HUES64 (cell line): Measurements from ENCODE around the gene TECPR2.

ENCODE experiments used
- H3K27ac ChIP-seq: 2 replicates; pipeline ENCODE4 v1.7.0; 2013; ENCODE audit warnings: low read depth, low read length, inconsistent platforms
- H3K27me3 ChIP-seq: 2 replicates; pipeline ENCODE4 v1.6.1; 2013; ENCODE audit warnings: mild to moderate bottlenecking, low read length; ENCODE audit not compliant: insufficient read depth
- H3K36me3 ChIP-seq: 2 replicates; pipeline ENCODE4 v1.6.1; 2013; ENCODE audit warnings: mild to moderate bottlenecking, low read length; ENCODE audit not compliant: insufficient read depth
- H3K4me1 ChIP-seq: 2 replicates; pipeline ENCODE4 v1.6.1; 2013; ENCODE audit warnings: mild to moderate bottlenecking, low read length, moderate library complexity; ENCODE audit not compliant: insufficient read depth
- H3K4me3 ChIP-seq: 2 replicates; pipeline ENCODE4 v1.5.1; 2013; ENCODE audit warnings: mild to moderate bottlenecking, low read length, moderate library complexity
- H3K9ac ChIP-seq: 2 replicates; pipeline ENCODE4 v1.6.1; 2013; ENCODE audit warnings: mild to moderate bottlenecking, low read depth, low read length
- H3K9me3 ChIP-seq: 2 replicates; pipeline ENCODE4 v1.6.1; 2013; ENCODE audit warnings: low read depth, low read length; ENCODE audit not compliant: insufficient read depth
- WGBS: fragments of 150-250, 120-280 bp; methylation state at CpG from one replicate; pipeline ENCODE4 v1.1.7; 2013; ENCODE audit warnings: missing lambda C conversion rate; 5-methylcytosine and 5-hydroxymethylcytosine counted together

TECPR2 gene

GRCh38 chr14:102353126-102353619 is 9.6 kb upstream of the TECPR2 start:
- Histone ChIP-seq H3K4me3 (no peak overlapping the region), H3K27me3 (no peaks in the 10 kb centered on the region), H3K36me3 (peaks cover 73% of the 10 kb centered on the region), H3K27ac (no peak overlapping the region), H3K9ac (no peak overlapping the region), H3K4me1 (no peaks in the 10 kb centered on the region), H3K9me3 (no peaks in the 10 kb centered on the region)
- 91% methylated on average over 7 of the region's 8 CpGs for WGBS

- Histone ChIP-seq H3K4me1 (no peaks in the 10 kb centered on the region), H3K4me3 (no peak overlapping the region), H3K9ac (no peak overlapping the region), H3K9me3 (no peaks in the 10 kb centered on the region), H3K27ac (no peak overlapping the region), H3K27me3 (no peaks in the 10 kb centered on the region), H3K36me3 (peaks cover 58% of the 10 kb centered on the region)
- WGBS = 96% methylated on average over 2 of the region's 3 CpGs
Measured at GRCh38 chr14:102356280-102356679, 6.5 kb upstream of the TECPR2 start.

- no peak overlapping the region for H3K27ac ChIP-seq
- no peaks in the 10 kb centered on the region for H3K9me3 ChIP-seq
- WGBS = 86% methylated on average over 2 of the region's 2 CpGs
- no peaks in the 10 kb centered on the region for H3K27me3 ChIP-seq
- peaks cover 43% of the 10 kb centered on the region for H3K36me3 ChIP-seq
- H3K4me1 ChIP-seq = peaks cover 11% of the 10 kb centered on the region
- no peak overlapping the region for H3K4me3 ChIP-seq
- no peak overlapping the region for H3K9ac ChIP-seq
Measured at GRCh38 chr14:102359341-102359740, 3.4 kb upstream of the TECPR2 start.

GRCh38 chr14:102360388-102360787 is 2.4 kb upstream of the TECPR2 start:
- Histone ChIP-seq H3K27me3 (no peaks in the 10 kb centered on the region), H3K9me3 (no peaks in the 10 kb centered on the region), H3K36me3 (peaks cover 33% of the 10 kb centered on the region), H3K4me3 (no peak overlapping the region), H3K27ac (no peak overlapping the region), H3K9ac (no peak overlapping the region), H3K4me1 (peaks cover 11% of the 10 kb centered on the region)
- WGBS = 92% methylated on average over 3 of the region's 3 CpGs

GRCh38 chr14:102362084-102362483 is 657 bp upstream of the TECPR2 start:
- no peaks in the 10 kb centered on the region for H3K9me3 ChIP-seq
- no peaks in the 10 kb centered on the region for H3K27me3 ChIP-seq
- WGBS = 47% methylated on average over 4 of the region's 4 CpGs
- H3K4me3 ChIP-seq = peak overlapping the region; percentile 99
- peaks cover 11% of the 10 kb centered on the region for H3K4me1 ChIP-seq
- peak overlapping the region; percentile 88 for H3K9ac ChIP-seq
- peaks cover 19% of the 10 kb centered on the region for H3K36me3 ChIP-seq
- H3K27ac ChIP-seq = no peak overlapping the region

GRCh38 chr14:102363182-102363943 is 622 bp downstream of the TECPR2 start:
- H3K9me3 ChIP-seq = no peaks in the 10 kb centered on the region
- peak overlapping the region; percentile 57 for H3K9ac ChIP-seq
- H3K27me3 ChIP-seq = no peaks in the 10 kb centered on the region
- peak overlapping the region; percentile 50; the same call in 1 of the 2 replicates for H3K27ac ChIP-seq
- H3K36me3 ChIP-seq = peaks cover 8% of the 10 kb centered on the region
- WGBS = 3% methylated on average over 53 of the region's 53 CpGs
- H3K4me1 ChIP-seq = peaks cover 11% of the 10 kb centered on the region
- peak overlapping the region; percentile 99 for H3K4me3 ChIP-seq

GRCh38 chr14:102370305-102370809 is 7.6 kb downstream of the TECPR2 start:
- 85% methylated on average over 11 of the region's 11 CpGs for WGBS
- Histone ChIP-seq H3K36me3 (no peaks in the 10 kb centered on the region), H3K4me3 (no peak overlapping the region), H3K9ac (no peak overlapping the region), H3K4me1 (no peaks in the 10 kb centered on the region), H3K27me3 (no peaks in the 10 kb centered on the region), H3K9me3 (no peaks in the 10 kb centered on the region), H3K27ac (no peak overlapping the region)

- H3K4me1 ChIP-seq = no peaks in the 10 kb centered on the region
- H3K27ac ChIP-seq = no peak overlapping the region
- no peaks in the 10 kb centered on the region for H3K27me3 ChIP-seq
- WGBS = 93% methylated on average over 4 of the region's 4 CpGs
- H3K9ac ChIP-seq = no peak overlapping the region
- H3K9me3 ChIP-seq = no peaks in the 10 kb centered on the region
- H3K36me3 ChIP-seq = no peaks in the 10 kb centered on the region
- no peak overlapping the region for H3K4me3 ChIP-seq
Measured at GRCh38 chr14:102371361-102371760, 8.6 kb downstream of the TECPR2 start.

- no peak overlapping the region for H3K27ac ChIP-seq
- no peaks in the 10 kb centered on the region for H3K9me3 ChIP-seq
- WGBS = 96% methylated on average over 3 of the region's 3 CpGs
- peaks cover 15% of the 10 kb centered on the region for H3K36me3 ChIP-seq
- H3K9ac ChIP-seq = no peak overlapping the region
- H3K4me3 ChIP-seq = no peak overlapping the region
- H3K4me1 ChIP-seq = no peaks in the 10 kb centered on the region
- H3K27me3 ChIP-seq = no peaks in the 10 kb centered on the region
Measured at GRCh38 chr14:102373110-102373509, 10.4 kb downstream of the TECPR2 start.

- WGBS = 98% methylated on average over 2 of the region's 2 CpGs
- H3K4me1 ChIP-seq = no peaks in the 10 kb centered on the region
- H3K9ac ChIP-seq = no peak overlapping the region
- H3K27me3 ChIP-seq = no peaks in the 10 kb centered on the region
- no peak overlapping the region for H3K27ac ChIP-seq
- H3K36me3 ChIP-seq = peaks cover 23% of the 10 kb centered on the region
- no peak overlapping the region for H3K4me3 ChIP-seq
- H3K9me3 ChIP-seq = no peaks in the 10 kb centered on the region
Measured at GRCh38 chr14:102374264-102374663, 11.5 kb downstream of the TECPR2 start.

- Histone ChIP-seq H3K4me1 (no peaks in the 10 kb centered on the region), H3K9ac (no peak overlapping the region), H3K27ac (no peak overlapping the region), H3K4me3 (no peak overlapping the region), H3K27me3 (no peaks in the 10 kb centered on the region), H3K36me3 (peaks cover 25% of the 10 kb centered on the region), H3K9me3 (no peaks in the 10 kb centered on the region)
- 94% methylated on average over 5 of the region's 5 CpGs for WGBS
Measured at GRCh38 chr14:102375119-102375518, 12.4 kb downstream of the TECPR2 start.
